GM13976 (cell line): ENCODE data around the gene CCDC30.
"Not testable (repeated sequence)": the region's sequence is repeated elsewhere in the genome, so short reads cannot be mapped to it uniquely, and the experiment has no call there.

Source experiments
- DNase-seq: peaks from one replicate; pipeline ENCODE4 v3.0.0; 2012; ENCODE audit warnings: low spot score
- in situ Hi-C: fragments of 300-500 bp; cut with MboI; formaldehyde crosslinking; loops from one replicate; pipeline ENCODE4 v1.12.0; 2022; ENCODE audit warnings: low sequenced_read_pairs, mixed read lengths, inconsistent platforms; ENCODE audit not compliant: unreplicated experiment
- TF ChIP-seq, protein P1 (sequence below): IDR thresholded peaks from 2 replicates; pipeline ENCODE4 v1.5.1; 2012; ENCODE audit warnings: borderline replicate concordance, mild to moderate bottlenecking; ENCODE audit not compliant: insufficient read depth; ENCODE audit errors: extremely low read depth, missing control alignments, control extremely low read depth

The CCDC30 gene

DNA sequence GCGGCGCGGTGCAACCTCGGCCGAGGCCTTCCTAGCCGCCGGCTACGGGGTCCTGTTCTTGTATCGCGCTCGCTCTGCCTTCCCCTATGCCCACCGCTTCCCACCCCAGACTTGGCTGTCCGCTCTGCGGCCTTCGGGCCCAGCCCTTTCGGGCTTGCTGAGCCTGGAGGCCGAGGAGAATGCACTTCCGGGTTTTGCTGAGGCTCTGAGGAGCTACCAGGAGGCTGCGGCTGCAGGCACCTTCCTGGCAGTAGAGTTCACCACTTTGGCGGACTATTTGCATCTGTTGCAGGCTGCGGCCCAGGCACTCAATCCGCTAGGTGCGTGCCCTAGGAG lies 6.4 kb upstream of the CCDC30 start:
- DNase-seq, result peak; percentile 78
- TF ChIP-seq, protein P1, sequence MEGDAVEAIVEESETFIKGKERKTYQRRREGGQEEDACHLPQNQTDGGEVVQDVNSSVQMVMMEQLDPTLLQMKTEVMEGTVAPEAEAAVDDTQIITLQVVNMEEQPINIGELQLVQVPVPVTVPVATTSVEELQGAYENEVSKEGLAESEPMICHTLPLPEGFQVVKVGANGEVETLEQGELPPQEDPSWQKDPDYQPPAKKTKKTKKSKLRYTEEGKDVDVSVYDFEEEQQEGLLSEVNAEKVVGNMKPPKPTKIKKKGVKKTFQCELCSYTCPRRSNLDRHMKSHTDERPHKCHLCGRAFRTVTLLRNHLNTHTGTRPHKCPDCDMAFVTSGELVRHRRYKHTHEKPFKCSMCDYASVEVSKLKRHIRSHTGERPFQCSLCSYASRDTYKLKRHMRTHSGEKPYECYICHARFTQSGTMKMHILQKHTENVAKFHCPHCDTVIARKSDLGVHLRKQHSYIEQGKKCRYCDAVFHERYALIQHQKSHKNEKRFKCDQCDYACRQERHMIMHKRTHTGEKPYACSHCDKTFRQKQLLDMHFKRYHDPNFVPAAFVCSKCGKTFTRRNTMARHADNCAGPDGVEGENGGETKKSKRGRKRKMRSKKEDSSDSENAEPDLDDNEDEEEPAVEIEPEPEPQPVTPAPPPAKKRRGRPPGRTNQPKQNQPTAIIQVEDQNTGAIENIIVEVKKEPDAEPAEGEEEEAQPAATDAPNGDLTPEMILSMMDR, result no peak
- in situ Hi-C loops, result no loop called here

DNA sequence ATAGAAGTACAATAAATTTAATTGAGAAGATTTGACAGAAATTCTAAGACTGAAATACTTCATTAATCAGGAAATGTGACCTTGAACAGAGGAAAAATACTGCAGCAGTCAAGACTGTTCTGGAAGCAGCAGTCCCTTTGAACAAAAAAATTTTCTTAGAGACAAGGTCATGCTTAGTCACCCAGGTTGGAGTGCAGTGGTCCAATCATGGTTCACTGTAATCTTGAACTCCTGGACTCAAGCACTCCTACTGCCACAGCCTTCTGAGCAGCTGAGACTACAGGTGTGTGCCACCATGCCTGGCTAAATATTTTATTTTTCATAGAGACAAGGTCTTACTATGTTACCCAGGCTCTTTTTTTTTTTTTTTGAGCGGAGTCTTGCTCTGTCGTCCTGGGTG lies 1.9 kb upstream of the CCDC30 start:
- TF ChIP-seq, protein P1, result no peak
- in situ Hi-C loops, result no loop called here

DNA sequence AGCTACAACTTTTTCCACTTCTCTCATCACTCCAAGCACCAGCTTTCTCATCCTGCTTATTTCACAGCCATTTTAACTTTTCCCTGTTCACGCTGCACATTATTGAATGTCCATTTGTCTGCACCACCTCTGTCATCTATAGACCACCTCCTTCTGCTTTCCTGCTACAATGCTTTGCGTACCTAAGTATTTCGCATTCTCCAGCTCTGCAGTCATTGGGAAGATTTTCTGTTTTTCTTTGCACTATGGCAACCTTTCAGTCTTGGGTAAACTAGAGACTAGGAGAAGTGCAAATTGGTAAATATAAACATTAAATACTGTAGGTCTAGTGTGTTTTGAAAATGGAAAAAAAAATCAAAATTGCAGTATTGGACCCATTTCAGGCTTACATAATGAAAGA lies 835 bp downstream of the CCDC30 start:
- TF ChIP-seq, protein P1, result no peak
- DNase-seq, result no peak
- in situ Hi-C loops, result no loop called here

More for the DNA sequence above, 1.9 kb upstream of the CCDC30 start:
- DNase-seq, result no peak

DNA sequence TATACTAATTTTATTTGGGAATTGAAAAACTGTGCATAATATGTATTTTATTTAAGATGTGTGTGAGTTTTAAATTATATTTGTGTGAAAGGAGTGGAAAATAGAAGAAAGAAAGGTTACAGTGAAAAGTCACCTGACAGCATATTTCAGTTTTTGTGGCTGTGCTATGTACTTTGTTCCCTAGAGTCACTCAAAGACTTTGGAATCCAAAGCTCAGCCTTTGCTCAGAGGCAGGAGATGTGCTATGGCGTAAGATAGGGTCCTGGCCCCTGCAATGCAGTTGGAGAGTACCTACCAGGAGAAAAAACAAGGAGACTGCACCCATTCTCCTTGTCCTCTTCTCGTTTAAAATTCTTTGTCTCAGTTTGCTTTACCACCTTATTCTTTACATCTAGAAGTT lies 2.9 kb downstream of the CCDC30 start:
- in situ Hi-C loops, result no loop called here
- no peak for DNase-seq
- TF ChIP-seq, protein P1, result no peak

DNA sequence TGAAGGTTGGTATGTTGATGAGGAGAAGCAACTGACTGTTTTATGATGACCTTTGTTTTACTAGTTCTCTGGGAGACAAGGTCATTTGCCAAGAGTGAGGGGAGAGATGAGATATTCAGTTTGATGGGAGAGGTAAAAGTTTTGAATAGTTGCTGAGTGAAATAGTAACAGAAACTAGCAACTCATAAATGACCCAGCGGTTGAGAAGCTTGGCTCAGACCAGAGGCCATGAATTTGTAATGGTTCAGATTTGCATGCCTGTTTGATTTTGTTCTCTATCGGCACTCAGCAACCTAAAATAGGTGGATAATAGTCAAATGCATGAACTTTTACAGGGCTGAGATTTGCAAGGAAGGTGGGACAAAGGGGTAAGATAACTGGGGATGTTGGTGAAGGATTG lies 6.6 kb downstream of the CCDC30 start:
- TF ChIP-seq, protein P1, result no peak
- DNase-seq, result peak; percentile 20
- in situ Hi-C loops, result no loop called here

DNA sequence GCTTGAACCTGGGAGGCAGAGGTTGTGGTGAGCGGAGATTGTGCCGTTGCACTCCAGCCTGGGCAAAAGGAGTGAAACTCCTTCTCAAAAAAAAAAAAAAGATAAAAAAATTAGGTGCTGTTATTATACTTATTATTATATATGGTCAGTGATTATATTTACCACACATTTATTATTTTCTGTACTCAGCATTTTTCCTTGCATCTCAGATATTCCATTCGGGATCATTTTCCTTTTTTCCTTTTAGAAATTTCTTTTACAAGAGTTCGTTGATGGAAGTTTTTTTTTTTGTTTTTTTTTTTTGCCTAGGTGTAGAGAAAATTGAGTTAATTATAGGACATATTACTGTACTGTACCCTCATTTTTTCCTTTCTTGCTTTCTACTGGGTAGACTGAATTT lies 13.5 kb downstream of the CCDC30 start:
- TF ChIP-seq, protein P1, result no peak
- in situ Hi-C loops, result no loop called here

DNA sequence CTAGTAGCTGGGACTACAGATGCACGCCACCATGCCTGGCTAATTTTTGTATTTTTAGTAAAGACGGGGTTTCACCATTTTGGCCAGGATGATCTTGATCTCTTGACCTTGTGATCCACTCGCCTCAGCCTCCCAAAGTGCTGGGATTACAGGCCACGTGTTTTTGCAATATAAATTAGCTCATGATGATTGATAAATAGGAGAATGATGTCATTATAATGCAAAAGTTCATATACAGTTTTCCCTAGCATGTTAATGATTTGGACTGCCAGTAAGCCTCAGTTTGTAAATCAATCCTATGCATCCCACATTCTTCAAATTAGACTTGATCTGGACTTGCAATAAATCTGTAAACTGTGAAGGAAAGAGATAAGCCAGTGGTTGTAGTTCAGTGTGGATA lies 14.3 kb downstream of the CCDC30 start:
- DNase-seq, in situ Hi-C loops: not testable (repeated sequence)

More for the DNA sequence above, 13.5 kb downstream of the CCDC30 start:
- no peak for DNase-seq
